OCI-LY3 (cell line): ENCODE measurements around the gene SNX25.

Experiments used
- H2AFZ ChIP-seq: fragments of 200-600, 300-600 bp; shearing (Covaris generic); 2 replicates; pipeline ENCODE4 v1.6.0; 2014; ENCODE audit warnings: antibody characterized with exemption, low read depth, low read length
- H3K27ac ChIP-seq: fragments of 200-600, 300-600 bp; sonication (generic); 2 replicates; pipeline ENCODE4 v1.5.1; 2014; ENCODE audit warnings: mild to moderate bottlenecking, low read length, moderate library complexity, mixed read lengths
- H3K27me3 ChIP-seq: fragments of 200-600, 300-600 bp; sonication (generic); 2 replicates; pipeline ENCODE4 v1.6.1; 2014; ENCODE audit warnings: low read depth, low read length, mixed read lengths
- H3K36me3 ChIP-seq: fragments of 200-600, 300-600 bp; sonication (generic); replicated peaks from 2 replicates; pipeline ENCODE3; 2014; ENCODE audit warnings: low read depth, low read length, mixed read lengths
- H3K4me1 ChIP-seq: fragments of 300-600, 200-600 bp; sonication (generic); 2 replicates; pipeline ENCODE4 v1.6.1; 2014; ENCODE audit warnings: low read length, mixed read lengths
- H3K4me2 ChIP-seq: fragments of 200-600, 300-600 bp; sonication (generic); 2 replicates; pipeline ENCODE4 v1.6.1; 2014; ENCODE audit warnings: low read length, mixed read lengths
- H3K4me3 ChIP-seq: fragments of 300-600, 200-600 bp; sonication (generic); 2 replicates; pipeline ENCODE4 v1.5.1; 2014; ENCODE audit warnings: antibody characterized with exemption, mild to moderate bottlenecking, low read length, moderate library complexity
- H3K79me2 ChIP-seq: fragments of 300-600, 200-600 bp; shearing (Covaris generic); 2 replicates; pipeline ENCODE4 v1.6.1; 2014; ENCODE audit warnings: mild to moderate bottlenecking, low read length, mixed read lengths
- H3K9ac ChIP-seq: fragments of 300-600, 200-600 bp; shearing (Covaris generic); 2 replicates; pipeline ENCODE4 v1.6.0; 2014; ENCODE audit warnings: mild to moderate bottlenecking, low read length, moderate library complexity
- H3K9me3 ChIP-seq: fragments of 200-600, 300-600 bp; shearing (Covaris generic); 2 replicates; pipeline ENCODE4 v1.6.1; 2014; ENCODE audit warnings: low read length, mixed read lengths; ENCODE audit not compliant: insufficient read depth
- H4K20me1 ChIP-seq: fragments of 200-600, 300-600 bp; sonication (generic); 2 replicates; pipeline ENCODE4 v1.6.1; 2016; ENCODE audit warnings: low read length, mixed read lengths; ENCODE audit not compliant: insufficient read depth
- EZH2phosphoT487 ChIP-seq: fragments of 200-600 bp; shearing (Covaris generic); IDR thresholded peaks from 2 replicates; pipeline ENCODE4 v1.6.1; 2018; ENCODE audit warnings: antibody characterized with exemption, mixed run types, low read depth
- TF ChIP-seq, protein P1 (sequence below): fragments of 200-600, 300-600 bp; sonication (generic); IDR thresholded peaks from 2 replicates; pipeline ENCODE4 v1.5.1; 2014; ENCODE audit warnings: antibody characterized with exemption, low read length, low read depth

The SNX25 gene

DNA sequence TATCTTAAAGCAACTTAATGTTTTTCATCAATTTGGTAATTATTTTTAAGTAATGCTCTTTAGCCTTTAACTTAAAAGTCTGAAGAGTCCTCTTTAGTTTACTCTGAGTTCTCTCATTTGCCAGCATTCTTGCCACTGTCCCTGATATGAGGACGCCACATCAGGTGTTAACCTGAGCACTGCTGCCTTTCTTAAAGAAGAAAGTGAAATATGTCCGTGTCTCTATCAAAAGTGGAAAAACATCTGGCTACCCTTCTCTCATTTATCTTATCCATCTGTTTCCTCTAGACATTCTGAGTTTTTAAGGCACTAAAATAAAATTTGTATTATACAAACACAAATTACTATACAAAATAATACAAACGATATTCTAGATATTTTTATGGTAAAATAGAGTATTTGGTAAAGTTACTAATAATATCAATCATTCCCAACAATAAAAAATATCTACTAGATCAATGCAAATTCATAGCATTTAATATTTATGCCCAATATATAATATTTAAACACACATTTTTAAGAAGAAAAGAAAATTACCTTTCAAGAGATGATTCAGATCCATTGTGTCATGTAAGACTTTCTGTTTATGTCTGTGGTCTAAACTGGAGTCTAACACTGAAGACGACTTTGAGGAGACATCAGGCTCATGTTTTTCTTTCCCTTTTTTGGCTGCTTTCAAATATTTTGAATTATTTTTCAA is 19.6 kb upstream of the SNX25 start:
- Histone ChIP-seq H3K9ac (peak overlapping the region; percentile 71), H3K27me3 (no peaks in the 10 kb centered on the region), H3K79me2 (peaks cover 49% of the 10 kb centered on the region), H3K4me3 (peak overlapping the region; percentile 58), H3K36me3 (no peaks in the 10 kb centered on the region), H3K4me2 (peak overlapping the region; percentile 76), H3K27ac (peak overlapping the region; percentile 98), H2AFZ (no peak overlapping the region), H4K20me1 (no peaks in the 10 kb centered on the region), H3K9me3 (no peaks in the 10 kb centered on the region), H3K4me1 (peaks cover 31% of the 10 kb centered on the region)
- TF ChIP-seq, protein P1, sequence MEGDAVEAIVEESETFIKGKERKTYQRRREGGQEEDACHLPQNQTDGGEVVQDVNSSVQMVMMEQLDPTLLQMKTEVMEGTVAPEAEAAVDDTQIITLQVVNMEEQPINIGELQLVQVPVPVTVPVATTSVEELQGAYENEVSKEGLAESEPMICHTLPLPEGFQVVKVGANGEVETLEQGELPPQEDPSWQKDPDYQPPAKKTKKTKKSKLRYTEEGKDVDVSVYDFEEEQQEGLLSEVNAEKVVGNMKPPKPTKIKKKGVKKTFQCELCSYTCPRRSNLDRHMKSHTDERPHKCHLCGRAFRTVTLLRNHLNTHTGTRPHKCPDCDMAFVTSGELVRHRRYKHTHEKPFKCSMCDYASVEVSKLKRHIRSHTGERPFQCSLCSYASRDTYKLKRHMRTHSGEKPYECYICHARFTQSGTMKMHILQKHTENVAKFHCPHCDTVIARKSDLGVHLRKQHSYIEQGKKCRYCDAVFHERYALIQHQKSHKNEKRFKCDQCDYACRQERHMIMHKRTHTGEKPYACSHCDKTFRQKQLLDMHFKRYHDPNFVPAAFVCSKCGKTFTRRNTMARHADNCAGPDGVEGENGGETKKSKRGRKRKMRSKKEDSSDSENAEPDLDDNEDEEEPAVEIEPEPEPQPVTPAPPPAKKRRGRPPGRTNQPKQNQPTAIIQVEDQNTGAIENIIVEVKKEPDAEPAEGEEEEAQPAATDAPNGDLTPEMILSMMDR: no peak
- no peak for TF ChIP-seq EZH2phosphoT487

- Histone ChIP-seq H3K9me3 (no peaks in the 10 kb centered on the region), H3K4me1 (peaks cover 25% of the 10 kb centered on the region), H2AFZ (no peak overlapping the region), H3K9ac (peak overlapping the region; percentile 71), H3K27ac (peak overlapping the region; percentile 98), H3K4me3 (peak overlapping the region; percentile 58), H3K36me3 (no peaks in the 10 kb centered on the region), H3K79me2 (peaks cover 53% of the 10 kb centered on the region), H3K27me3 (no peaks in the 10 kb centered on the region), H4K20me1 (no peaks in the 10 kb centered on the region), H3K4me2 (peak overlapping the region; percentile 76)
- TF ChIP-seq, protein P1: no peak
- TF ChIP-seq EZH2phosphoT487: no peak
Observed at GRCh38 chr4:185190306-185190856, 19.0 kb upstream of the SNX25 start.

DNA sequence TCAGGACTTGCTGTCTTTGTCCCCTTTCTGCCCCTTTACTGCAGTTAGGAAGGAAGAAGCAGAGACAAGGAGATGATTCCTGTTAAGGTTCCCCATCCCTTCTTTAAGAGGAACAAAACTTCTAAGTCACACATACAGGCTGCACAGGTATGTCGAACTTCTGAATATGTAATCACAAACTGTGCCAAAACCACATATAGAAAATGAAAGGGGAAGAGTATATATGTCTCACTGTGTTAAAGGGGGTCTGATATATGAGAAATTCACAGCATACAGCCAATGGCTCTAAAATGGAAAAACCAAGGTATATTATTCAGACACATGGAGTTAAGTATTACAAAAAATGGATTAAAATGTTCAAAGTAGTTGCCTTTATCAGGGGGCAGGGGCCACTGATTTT is 17.3 kb upstream of the SNX25 start:
- peak overlapping the region; percentile 54 for H3K9ac ChIP-seq
- no peak overlapping the region for H2AFZ ChIP-seq
- H4K20me1 ChIP-seq: no peaks in the 10 kb centered on the region
- peaks cover 25% of the 10 kb centered on the region for H3K4me1 ChIP-seq
- peak overlapping the region; percentile 58 for H3K4me3 ChIP-seq
- no peaks in the 10 kb centered on the region for H3K9me3 ChIP-seq
- TF ChIP-seq, protein P1: no peak
- no peak for TF ChIP-seq EZH2phosphoT487
- H3K36me3 ChIP-seq: no peaks in the 10 kb centered on the region
- H3K27ac ChIP-seq: peak overlapping the region; percentile 98
- peaks cover 39% of the 10 kb centered on the region for H3K79me2 ChIP-seq
- no peaks in the 10 kb centered on the region for H3K27me3 ChIP-seq
- H3K4me2 ChIP-seq: peak overlapping the region; percentile 76

- no peak for TF ChIP-seq EZH2phosphoT487
- TF ChIP-seq, protein P1: no peak
- H3K4me3 ChIP-seq: no peak overlapping the region
- no peaks in the 10 kb centered on the region for H4K20me1 ChIP-seq
- no peaks in the 10 kb centered on the region for H3K9me3 ChIP-seq
- H3K27me3 ChIP-seq: no peaks in the 10 kb centered on the region
- H3K79me2 ChIP-seq: peaks cover 28% of the 10 kb centered on the region
- peaks cover 15% of the 10 kb centered on the region for H3K4me1 ChIP-seq
- no peak overlapping the region for H3K9ac ChIP-seq
- no peak overlapping the region for H3K27ac ChIP-seq
- H3K36me3 ChIP-seq: no peaks in the 10 kb centered on the region
- no peak overlapping the region for H2AFZ ChIP-seq
- H3K4me2 ChIP-seq: no peak overlapping the region
Observed at GRCh38 chr4:185194924-185195888, 14.2 kb upstream of the SNX25 start.
